Subcutaneous adipose tissue (tissue), 4 donors: ENCODE measurements around the gene TPSG1. TPM values are rescaled to one million over a fixed set of nuclear protein-coding genes. Genes with fewer than 3 reads are reported as not detected.

Experiments used
- CTCF ChIP-seq: fragments of 450-650 bp; IDR thresholded peaks from one replicate; pipeline ENCODE4 v1.5.1; 2016; ENCODE audit warnings: low read depth, mild to moderate bottlenecking, control low read depth, antibody characterized with exemption, moderate library complexity
- total RNA-seq, 4 donors: library from RNA; depleted of rRNA; stranded (reverse); fragments of >200 nt; gene quantifications; one replicate each; pipeline ENCODE4 v1.1.0, GENCODE V29; 2016

TPSG1 gene
- total RNA-seq, 4 donors from 2014 or later, result 2.4 TPM; not detected in 3

DNA sequence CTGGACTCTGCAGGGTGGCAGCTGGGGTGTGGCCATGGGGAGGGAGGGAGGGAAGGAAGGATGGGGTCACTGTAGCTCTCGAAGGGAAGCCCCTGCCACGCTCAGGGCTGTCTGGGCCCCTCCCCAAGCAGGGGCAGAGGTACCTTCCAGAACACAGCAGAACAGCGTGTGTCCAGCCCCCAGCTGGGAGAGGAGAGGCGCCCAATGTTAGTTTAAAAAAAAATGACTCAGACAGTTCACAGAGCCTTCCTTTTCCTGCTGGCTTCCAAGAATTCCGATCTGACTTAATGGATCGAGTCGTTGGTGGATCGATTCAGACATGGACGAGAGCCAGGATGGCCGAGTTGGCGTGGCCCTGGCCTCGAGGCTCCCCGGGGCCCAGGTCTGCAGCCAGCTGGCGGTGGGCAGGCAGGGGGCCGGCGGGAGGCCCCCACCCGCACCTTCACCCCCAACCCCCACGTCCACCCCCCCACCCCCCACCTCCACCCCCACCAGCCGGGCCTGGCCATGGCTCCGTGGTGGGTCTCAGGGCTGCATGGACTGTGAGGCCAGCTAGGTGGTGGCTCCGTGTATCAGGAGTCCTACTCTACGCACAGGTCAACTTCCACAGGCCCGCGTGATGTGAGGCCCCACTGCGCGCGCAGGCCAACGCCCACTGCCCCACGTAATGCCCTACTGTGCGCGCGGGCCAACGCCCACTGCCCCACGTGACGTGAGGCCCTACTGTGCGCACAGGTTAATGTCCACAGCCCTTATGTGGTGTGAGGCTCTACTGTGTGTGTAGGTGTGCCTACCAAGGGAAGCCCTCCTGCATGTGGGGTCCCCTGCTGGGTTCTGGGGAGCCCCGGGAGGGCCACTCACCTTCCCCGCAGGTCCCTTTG, 50.4 kb downstream of the TPSG1 start:
- TF ChIP-seq CTCF, result no peak

- TF ChIP-seq CTCF, result no peak
Observed at GRCh38 chr16:1173788-1174451, 51.1 kb downstream of the TPSG1 start.

DNA sequence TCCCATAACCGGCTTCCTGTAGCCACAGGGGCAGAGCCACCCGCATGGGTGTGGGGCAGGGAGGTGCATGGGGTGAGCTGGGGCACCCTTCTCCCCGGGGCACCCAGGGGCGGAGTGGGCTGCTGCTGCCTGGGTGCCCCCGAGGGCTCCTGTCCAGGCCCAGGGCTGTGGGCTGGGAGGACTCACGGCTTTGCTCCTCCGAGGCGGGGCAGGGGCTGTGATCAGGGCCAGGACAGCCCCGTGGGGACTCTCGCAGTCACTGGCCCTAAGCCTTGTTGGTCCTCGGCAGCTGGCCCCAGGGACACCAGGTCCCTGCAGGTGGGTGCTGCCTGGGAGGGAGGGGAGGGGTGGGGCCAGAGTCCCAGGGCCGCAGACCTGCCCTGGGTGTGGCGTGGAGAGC, 52.4 kb downstream of the TPSG1 start:
- no peak for TF ChIP-seq CTCF

DNA sequence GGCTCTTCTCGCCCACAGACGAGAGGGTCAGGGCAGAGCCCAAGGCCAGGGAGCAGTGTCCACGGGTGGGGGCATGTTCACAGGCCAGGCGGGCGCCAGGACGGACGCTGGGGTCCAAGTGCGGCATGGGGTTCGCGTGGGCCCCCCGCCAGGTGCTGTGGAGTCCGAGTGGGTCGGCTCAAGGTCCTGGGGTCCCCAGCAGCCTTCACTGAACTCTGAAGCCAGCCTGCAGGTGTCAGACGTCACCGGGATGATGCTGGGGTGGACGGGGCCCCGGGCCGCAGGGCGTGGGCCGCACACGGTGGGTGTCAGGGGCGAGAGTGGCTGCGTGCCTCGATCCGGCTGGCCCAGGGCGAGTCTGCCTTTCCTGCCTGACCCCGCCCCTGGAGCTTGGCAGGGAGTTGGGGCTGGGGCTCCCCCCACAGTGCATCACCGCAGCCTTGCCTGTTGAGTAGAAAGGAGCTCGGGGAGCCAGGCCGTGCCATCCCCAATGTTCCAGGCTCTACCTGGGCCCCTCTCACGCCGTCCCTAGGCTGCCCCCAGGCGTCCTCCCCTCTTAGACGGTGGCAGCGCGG, 53.1 kb downstream of the TPSG1 start:
- no peak for TF ChIP-seq CTCF

Other genes starting within 250 kb of the TPSG1 start
- 1 to 10 TPM in 1 of 4 donors, not detected in 3; 1.0 TPM for gene SOX8, start 243.5 kb downstream of the TPSG1 start, total RNA-seq
- not detected for gene SSTR5, start 152.5 kb downstream of the TPSG1 start, total RNA-seq
- not detected for gene C1QTNF8, start 129.0 kb downstream of the TPSG1 start, total RNA-seq
- 10 to 100 TPM in 1 of 4 donors, 1 to 10 TPM in 2, under 1 TPM in 1; 0.51 to 13.9 (median 3.1) TPM for gene CACNA1H, start 72.2 kb downstream of the TPSG1 start, total RNA-seq
- 100 to 1,000 TPM in 1 of 4 donors, 10 to 100 TPM in 3; 32.8 to 163 (median 51.4) TPM for gene TPSB2, start 4.9 kb upstream of the TPSG1 start, total RNA-seq
- 100 to 1,000 TPM in 1 of 4 donors, 10 to 100 TPM in 3; 31.8 to 116 (median 69.8) TPM for gene TPSAB1, start 15.4 kb upstream of the TPSG1 start, total RNA-seq
- gene TPSD1, start 30.8 kb upstream of the TPSG1 start, total RNA-seq, result 10 to 100 TPM in 2 of 4 donors, 1 to 10 TPM in 1, not detected in 1; 6.6 to 14.3 (median 12.8) TPM
- gene UBE2I, start 84.4 kb upstream of the TPSG1 start, total RNA-seq, result 100 to 1,000 TPM in 1 of 4 donors, 10 to 100 TPM in 3; 41.1 to 102 (median 55.9) TPM
- gene BAIAP3, start 108.4 kb upstream of the TPSG1 start, total RNA-seq, result 1 to 10 TPM in 3 of 4 donors, under 1 TPM in 1; 0.98 to 8.5 (median 2.5) TPM
- 100 to 1,000 TPM in 1 of 4 donors, 10 to 100 TPM in 3; 41.6 to 147 (median 65.0) TPM for gene TSR3, start 126.6 kb upstream of the TPSG1 start, total RNA-seq
- gene GNPTG, start 126.7 kb upstream of the TPSG1 start, total RNA-seq, result 10 to 100 TPM; 38.8 to 78.4 (median 66.5) TPM
- 10 to 100 TPM; 14.3 to 49.2 (median 25.9) TPM for gene UNKL, start 189.4 kb upstream of the TPSG1 start, total RNA-seq
- 10 to 100 TPM in 2 of 4 donors, 1 to 10 TPM in 2; 3.4 to 16.4 (median 6.9) TPM for gene UQCC4, start 195.5 kb upstream of the TPSG1 start, total RNA-seq
- gene PERCC1, start 205.8 kb upstream of the TPSG1 start, total RNA-seq, result not detected
- gene CCDC154, start 219.3 kb upstream of the TPSG1 start, total RNA-seq, result under 1 TPM in 2 of 4 donors, not detected in 2; 0.22 to 0.38 TPM
- 10 to 100 TPM; 44.9 to 73.3 (median 56.6) TPM for gene CLCN7, start 249.8 kb upstream of the TPSG1 start, total RNA-seq